Heart left ventricle (tissue), 16 donors: ENCODE results near the gene LRRFIP1. TPM values are rescaled to one million over a fixed set of nuclear protein-coding genes. Genes with fewer than 3 reads are reported as not detected.
A peak's percentile ranks its signal among the peaks of the same experiment; 100 is the strongest.

Experiments used
- ATAC-seq, 4 donors: fragments of 200-7000 bp; cut with Tn5 transposase; one replicate each; pipeline ENCODE4 v1.9.1; 2020 to 2022; ENCODE audit warnings: moderate library complexity in 4 of 4, mild to moderate bottlenecking in 3 of 4, moderate number of reproducible peaks in 1 of 4
- DNase-seq, 5 donors: peaks; one replicate each; pipeline ENCODE4 v3.0.0-alpha.2; 2020
- H3K27ac ChIP-seq, 12 donors: fragments of 200-600 bp; sonication (generic) in 4 of 12; one replicate each; pipeline versions ENCODE4 v1.5.0 to v1.8.0; 2016 to 2022; ENCODE audit warnings: mild to moderate bottlenecking in 2 of 12
- H3K27me3 ChIP-seq, 9 donors: fragments of 200-600 bp; sonication (generic) in 2 of 9; one replicate each; pipeline versions ENCODE4 v1.5.1 to v1.8.0; 2016 to 2022; ENCODE audit warnings: mild to moderate bottlenecking in 3 of 9
- H3K36me3 ChIP-seq, 9 donors: fragments of 200-600 bp; sonication (generic) in 2 of 9; one replicate each; pipeline versions ENCODE4 v1.5.0 to v1.8.0; 2018 to 2022; ENCODE audit warnings: mild to moderate bottlenecking in 2 of 9
- H3K4me1 ChIP-seq, 12 donors: fragments of 200-600 bp; sonication (generic) in 4 of 12; one replicate each; pipeline versions ENCODE4 v1.5.0 to v1.8.0; 2016 to 2022; ENCODE audit warnings: mild to moderate bottlenecking in 3 of 12
- H3K4me3 ChIP-seq, 12 donors: fragments of 200-600 bp; sonication (generic) in 4 of 12; one replicate each; pipeline versions ENCODE4 v1.5.0 to v1.8.0; 2017 to 2022; ENCODE audit warnings: mild to moderate bottlenecking in 9 of 12, moderate library complexity in 4 of 12
- H3K9me3 ChIP-seq, 12 donors: fragments of 200-600 bp; sonication (generic) in 4 of 12; one replicate each; pipeline versions ENCODE4 v1.5.0 to v1.8.0; 2016 to 2022; ENCODE audit warnings: mild to moderate bottlenecking in 1 of 12
- CTCF ChIP-seq, 12 donors: fragments of 200-600 bp; sonication (generic) in 4 of 12; IDR thresholded peaks; one replicate each; pipeline versions ENCODE4 v1.5.0 to v1.8.0; 2018 to 2022; ENCODE audit warnings: antibody characterized with exemption in 12 of 12, mild to moderate bottlenecking in 5 of 12
- POLR2A ChIP-seq, 2 donors: fragments of 450-650 bp; IDR thresholded peaks; one replicate each; pipeline ENCODE4 v1.6.1; 2017; ENCODE audit warnings: antibody characterized with exemption in 2 of 2, mild to moderate bottlenecking in 2 of 2, moderate library complexity in 2 of 2
- WGBS, 4 donors: extraction: QIAGEN DNeasy Blood & Tissue Kit in 2 of 4; methylation state at CpG; one replicate each; pipeline versions ENCODE4 v1.1.5 to v1.1.7; 2013 to 2018; 5-methylcytosine and 5-hydroxymethylcytosine counted together
- intact Hi-C, 10 donors: fragments of 100-400 bp; cut with DNase I; formaldehyde crosslinking; loops; one replicate each; pipeline versions ENCODE4 v1.11.1 to v1.14.2; 2022
- polyA plus RNA-seq, 2 donors: library from polyadenylated mRNA; stranded (reverse); fragments of 200-250 nt; gene quantifications; one replicate each; pipeline ENCODE4 v1.2.3, GENCODE V29; 2013
- total RNA-seq, 9 donors: library from RNA; depleted of rRNA in 2 of 9; stranded (reverse); fragments of >200 nt in 2 of 9; fragmentation: NEBNext Ultra II Directional in 3 of 9; extraction: Animal tissue kit (Norgen Biotek cat#: 25700) in 3 of 9; gene quantifications; one replicate each; pipeline versions ENCODE4 v1.1.0 to v1.2.4, GENCODE V29; 2016 to 2023
- donor health status: ischemic (EF 13 %, LVEDD 7.1; RV severe dilation, severe dysfunction).
- donor health status: healthy with polysubstance abuse.
- donor health status: DM: no; HTN: yes; CAD: no.
- donor health status: DM: no; HTN: no; CAD: no.
- donor health status: ischemic (EF 25% LVEDD 6.9; RV normal size, moderate dysfunction).
- donor health status: ischemic (EF 25% LVEDD 5.7; RV mildly dilated, moderate dysfunction).
- donor health status: healthy.
- donor health status: DM: yes; HTN: yes; CAD: no.
- donor health status: ischemic (EF 35%, LVEDD 5.7; RV mildly dilated, moderate dysfunction).
- donor health status: nonischemic (EF 11% LVEDD 7.7; RV severe dilation, severe dysfunction).
- donor health status: DM: yes; HTN: yes; CAD: no.
- donor health status: PGD.
- donor health status: ischemic (EF 29% LVEDD 5.4; RV normal size, mild dysfunction).
- donor health status: nonischemic (EF 23%, LVEDD 6.1; RV moderate dilation, normal function).

Gene LRRFIP1
- total and polyA plus RNA-seq, 11 donors: 78.7 to 151 (median 111) TPM

GRCh38 chr2:237625216-237625705 lies 2.1 kb upstream of the LRRFIP1 start:
- no peaks in the 10 kb centered on the region for H3K9me3 ChIP-seq
- H3K27me3 ChIP-seq: peaks cover 0 to 6% (median 0%) of the 10 kb centered on the region in 9 donors
- WGBS, 4 donors: 41 to 66% (median 52%) methylated on average over 10 of the region's 10 CpGs
- DNase-seq: peak in 4 of 5 donors; percentile 57 to 72 (median 65)
- peaks cover 0 to 49% (median 31%) of the 10 kb centered on the region in 12 donors for H3K4me1 ChIP-seq
- no peak overlapping the region for H3K4me3 ChIP-seq
- H3K36me3 ChIP-seq: peaks cover 0 to 8% (median 0%) of the 10 kb centered on the region in 9 donors
- intact Hi-C loops: loop anchor here in 5 of 10 donors (5.0 kb wide), 3 partner anchors 37 to 107 kb away; no protein-coding TSS in a partner anchor
- peak overlapping the region in 10 of 12 donors; percentile 32 to 95 (median 86) for H3K27ac ChIP-seq
- TF ChIP-seq POLR2A (IDR thresholded peaks at IDR 0.05) (no peak), CTCF (IDR thresholded peaks at IDR 0.05) (no peak)
- peak; percentile 18 to 59 (median 20) for ATAC-seq

GRCh38 chr2:237625777-237626176 lies 1.6 kb upstream of the LRRFIP1 start:
- Histone ChIP-seq H3K36me3 (peaks cover 0 to 12% (median 0%) of the 10 kb centered on the region in 9 donors), H3K4me1 (peaks cover 1 to 54% (median 36%) of the 10 kb centered on the region in 12 donors), H3K9me3 (no peaks in the 10 kb centered on the region), H3K27ac (peak overlapping the region in 10 of 12 donors; percentile 51 to 95 (median 89)), H3K4me3 (no peak overlapping the region), H3K27me3 (peaks cover 0 to 6% (median 0%) of the 10 kb centered on the region in 9 donors)
- WGBS, 4 donors: 41 to 82% (median 70%) methylated on average over 4 to 6 of the region's 6 CpGs
- no peak for TF ChIP-seq CTCF (IDR thresholded peaks at IDR 0.05)
- no peak for TF ChIP-seq POLR2A (IDR thresholded peaks at IDR 0.05)
- intact Hi-C loops: loop anchor here in 5 of 10 donors (5.0 kb wide), 3 partner anchors 37 to 107 kb away; no protein-coding TSS in a partner anchor
- no peak for DNase-seq
- ATAC-seq: no peak

GRCh38 chr2:237626813-237627440 lies 460 bp upstream of the LRRFIP1 start:
- Histone ChIP-seq H3K4me1 (peaks cover 7 to 65% (median 45%) of the 10 kb centered on the region in 12 donors), H3K9me3 (no peaks in the 10 kb centered on the region), H3K27me3 (peaks cover 0 to 6% (median 0%) of the 10 kb centered on the region in 9 donors), H3K27ac (peak overlapping the region; percentile 82 to 96 (median 90)), H3K4me3 (peak overlapping the region; percentile 52 to 92 (median 73)), H3K36me3 (peaks cover 0 to 13% (median 0%) of the 10 kb centered on the region in 9 donors)
- ATAC-seq (peak in 3 of 4 donors; percentile 8 to 37 (median 21)), DNase-seq (no peak)
- WGBS, 4 donors: 20 to 42% (median 25%) methylated on average over 22 to 54 of the region's 54 CpGs
- TF ChIP-seq POLR2A (IDR thresholded peaks at IDR 0.05) (no peak), CTCF (IDR thresholded peaks at IDR 0.05) (no peak)
- intact Hi-C loops: loop anchor here in 5 of 10 donors (5.0 kb wide), 3 partner anchors 35 to 105 kb away; no protein-coding TSS in a partner anchor
